HCT116 (cell line): ENCODE measurements around the gene FHIT. TPM values are rescaled to one million over a fixed set of nuclear protein-coding genes. Genes with fewer than 3 reads are reported as not detected.

Experiments used
- ATAC-seq: fragments of 200-7000 bp; cut with Tn5 transposase; 2 replicates; pipeline ENCODE4 v1.9.1; 2020; ENCODE audit warnings: mild to moderate bottlenecking, moderate library complexity
- BruUV-seq: library from RNA; stranded (reverse); fragments of 400-500 nt; replicated peaks from 2 replicates; lab custom pipeline; 2021; lab: Mats Ljungman, UMichigan
- CTCF ChIA-PET: fragments of 300-600 bp; sonication (Branson Sonifier 250); formaldehyde crosslinking; loops from one replicate; lab custom pipeline; 2021; ENCODE audit warnings: antibody characterized with exemption; lab: Charles Lee
- POLR2A ChIA-PET: fragments of 300-600, 350-600 bp; sonication (Branson Sonifier 250); formaldehyde crosslinking; loops from one replicate; lab custom pipeline; 2021; ENCODE audit warnings: antibody characterized with exemption; lab: Charles Lee
- RAD21 ChIA-PET, 2 experiments: fragments of 300-600 bp; sonication (Branson Sonifier 250); formaldehyde crosslinking; loops; one replicate each; lab custom pipeline; 2023; ENCODE audit warnings: low total read pairs in 2 of 2; ENCODE audit not compliant: uncharacterized antibody in 2 of 2, unreplicated experiment in 2 of 2, low non-redundant PET in 1 of 2; lab: Charles Lee
- DNase-seq: peaks from one replicate; pipeline ENCODE4 v3.0.0-alpha.2; 2010; ENCODE audit warnings: low read depth, low spot score
- H2AFZ ChIP-seq: fragments of 200-600 bp; shearing (Covaris generic), sonication (generic); 2 replicates; pipeline ENCODE4 v1.6.1; 2017; ENCODE audit warnings: low read depth, mixed run types, mixed read lengths, antibody characterized with exemption, low read length; ENCODE audit not compliant: poor library complexity, severe bottlenecking
- H3K27ac ChIP-seq: 2 replicates; pipeline ENCODE4 v1.5.1; 2012; ENCODE audit warnings: low read depth, low read length
- H3K27me3 ChIP-seq: fragments of 200-600 bp; sonication (generic); 2 replicates; pipeline ENCODE4 v1.6.1; 2016; ENCODE audit warnings: mixed run types, low read length, mixed read lengths; ENCODE audit not compliant: insufficient read depth
- H3K36me3 ChIP-seq, 2 experiments: fragments of 200-500 bp in 1 of 2; fragments of 200-600 bp in 1 of 2; sonication (Bioruptor generic) in 1 of 2; sonication (generic) in 1 of 2; 2 replicates each; pipeline versions ENCODE4 v1.5.1 to v1.6.1; 2014 to 2016; ENCODE audit warnings: low read length in 2 of 2, inconsistent platforms in 1 of 2, mixed read lengths in 1 of 2, mixed run types in 1 of 2; ENCODE audit not compliant: insufficient read depth in 2 of 2, control insufficient read depth in 1 of 2
- H3K4me1 ChIP-seq, 2 experiments: fragments of 200-600 bp in 1 of 2; sonication (generic) in 1 of 2; 2 replicates each; pipeline versions ENCODE4 v1.5.1 to v1.6.1; 2012 to 2017; ENCODE audit warnings: low read length in 2 of 2, inconsistent platforms in 1 of 2, mild to moderate bottlenecking in 1 of 2, mixed read lengths in 1 of 2, mixed run types in 1 of 2, moderate library complexity in 1 of 2; ENCODE audit not compliant: insufficient read depth in 2 of 2, control insufficient read depth in 1 of 2
- H3K4me2 ChIP-seq: fragments of 200-600 bp; sonication (generic); 2 replicates; pipeline ENCODE4 v1.6.1; 2017; ENCODE audit warnings: mixed run types, low read length, mixed read lengths
- H3K4me3 ChIP-seq, 2 experiments: fragments of 200-600 bp in 1 of 2; sonication (generic) in 1 of 2; replicated peaks in 1 of 2; 2 replicates each; pipeline ENCODE4 v1.5.1; 2011 to 2016; ENCODE audit warnings: low read length in 2 of 2, control low read depth in 1 of 2, low read depth in 1 of 2, mild to moderate bottlenecking in 1 of 2, mixed read lengths in 1 of 2, mixed run types in 1 of 2
- H3K79me2 ChIP-seq: fragments of 200-600 bp; sonication (generic); 2 replicates; pipeline ENCODE4 v1.6.1; 2017; ENCODE audit warnings: mild to moderate bottlenecking, mixed run types, low read length, moderate library complexity, mixed read lengths; ENCODE audit not compliant: insufficient read depth
- H3K9ac ChIP-seq: fragments of 200-600 bp; sonication (generic); 2 replicates; pipeline ENCODE4 v1.6.1; 2016; ENCODE audit warnings: low read length, mixed read lengths
- H3K9me2 ChIP-seq: fragments of 200-600 bp; sonication (generic), shearing (Covaris generic); 2 replicates; pipeline ENCODE4 v1.6.1; 2017; ENCODE audit warnings: mixed run types, mild to moderate bottlenecking, moderate library complexity; ENCODE audit not compliant: insufficient read depth
- H3K9me3 ChIP-seq, 2 experiments: fragments of 200-500 bp in 1 of 2; fragments of 200-600 bp in 1 of 2; sonication (Bioruptor generic) in 1 of 2; sonication (generic) in 1 of 2; 2 replicates each; pipeline ENCODE4 v1.6.1; 2014 to 2017; ENCODE audit warnings: low read length in 2 of 2, mixed read lengths in 2 of 2, inconsistent platforms in 1 of 2, low read depth in 1 of 2, mild to moderate bottlenecking in 1 of 2, mixed run types in 1 of 2, moderate library complexity in 1 of 2; ENCODE audit not compliant: control insufficient read depth in 1 of 2, insufficient read depth in 1 of 2
- H4K20me1 ChIP-seq: fragments of 200-600 bp; sonication (generic), shearing (Covaris generic); 2 replicates; pipeline ENCODE4 v1.6.1; 2017; ENCODE audit warnings: mixed run types, mild to moderate bottlenecking, moderate library complexity; ENCODE audit not compliant: insufficient read depth
- ATF3 ChIP-seq: IDR thresholded peaks from 2 replicates; pipeline ENCODE4 v1.6.1; 2012
- CBX3 ChIP-seq: IDR thresholded peaks from 2 replicates; pipeline ENCODE4 v1.6.1; 2012; ENCODE audit warnings: low read depth
- CEBPB ChIP-seq: IDR thresholded peaks from 2 replicates; pipeline ENCODE4 v1.6.1; 2012; ENCODE audit warnings: low read depth
- EGR1 ChIP-seq: IDR thresholded peaks from 2 replicates; pipeline ENCODE4 v1.6.1; 2012; ENCODE audit warnings: low read depth
- ELF1 ChIP-seq: IDR thresholded peaks from 2 replicates; pipeline ENCODE4 v1.6.1; 2012; ENCODE audit warnings: low read depth, borderline replicate concordance
- EZH2 ChIP-seq: fragments of 200-600 bp; sonication (generic); IDR thresholded peaks from 2 replicates; pipeline ENCODE4 v1.6.1; 2017; ENCODE audit warnings: antibody characterized with exemption, mixed run types
- JUND ChIP-seq: IDR thresholded peaks from 2 replicates; pipeline ENCODE4 v1.6.1; 2012
- SIN3A ChIP-seq: IDR thresholded peaks from 2 replicates; pipeline ENCODE4 v1.6.1; 2012; ENCODE audit warnings: low read depth
- TCF7L2 ChIP-seq: IDR thresholded peaks from 2 replicates; pipeline ENCODE4 v1.7.0; 2011; ENCODE audit warnings: borderline replicate concordance, inconsistent platforms; ENCODE audit not compliant: insufficient read depth, insufficient read length; ENCODE audit errors: extremely low read depth
- YY1 ChIP-seq: IDR thresholded peaks from 2 replicates; pipeline ENCODE4 v1.6.1; 2011; ENCODE audit warnings: low read length, low read depth, moderate library complexity, mild to moderate bottlenecking; ENCODE audit not compliant: insufficient replicate concordance; ENCODE audit errors: extremely low read depth
- ZNF274 ChIP-seq: fragments of 200-500 bp; sonication (Bioruptor generic); IDR thresholded peaks from 2 replicates; pipeline ENCODE4 v1.6.1; 2014; ENCODE audit warnings: mild to moderate bottlenecking, low read depth, low read length, inconsistent platforms
- intact Hi-C: fragments of 100-400 bp; cut with micrococcal nuclease; formaldehyde crosslinking; loops from 2 replicates; pipeline ENCODE4 v1.10.0; 2022
- total RNA-seq: library from RNA; stranded (reverse); gene quantifications from one replicate; pipeline ENCODE4 v1.2.1, GENCODE V29; 2021; ENCODE audit not compliant: unreplicated experiment
- TF ChIP-seq, protein P1 (sequence below), 3 experiments: fragments of 200-600 bp in 1 of 3; sonication (generic) in 1 of 3; IDR thresholded peaks in 2 of 3; conservative IDR thresholded peaks in 1 of 3; 2 replicates each; pipeline ENCODE4 v1.5.1; 2012 to 2017; ENCODE audit warnings: low read depth in 2 of 3, low read length in 2 of 3, antibody characterized with exemption in 1 of 3, borderline replicate concordance in 1 of 3, control low read depth in 1 of 3, mild to moderate bottlenecking in 1 of 3, mixed read lengths in 1 of 3, mixed run types in 1 of 3, moderate library complexity in 1 of 3; ENCODE audit not compliant: insufficient read depth in 1 of 3
- TF ChIP-seq, protein P2 (sequence below): IDR thresholded peaks from 2 replicates; pipeline ENCODE4 v1.6.1; 2011; ENCODE audit warnings: mild to moderate bottlenecking, low read length, moderate library complexity; ENCODE audit not compliant: insufficient replicate concordance; ENCODE audit errors: extremely low read depth

The FHIT gene
- total RNA-seq, 1 experiment from 2014 or later: 20.1 TPM

DNA sequence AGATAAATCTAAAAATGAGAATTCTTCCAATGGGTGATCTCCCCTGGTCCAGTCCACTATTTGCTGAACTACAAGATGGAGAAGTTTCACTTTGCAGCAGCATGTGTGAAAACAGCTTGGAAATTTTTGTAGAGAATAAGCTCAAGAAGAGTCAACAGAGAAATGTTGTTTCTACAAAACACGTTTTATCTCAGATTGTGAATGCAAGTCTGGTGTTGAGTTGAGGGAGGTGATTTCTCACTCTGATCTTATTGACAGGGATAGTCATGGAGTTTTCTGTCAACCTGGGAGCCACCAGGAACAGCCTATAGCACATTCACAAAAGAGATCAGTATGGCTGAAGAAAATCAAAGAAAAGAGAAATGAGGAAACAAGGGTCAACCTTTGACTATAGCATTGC lies 1220.3 kb downstream of the FHIT start:
- no peaks in the 10 kb centered on the region for H3K9me2 ChIP-seq
- H3K79me2 ChIP-seq: no peaks in the 10 kb centered on the region
- TF ChIP-seq, protein P1, sequence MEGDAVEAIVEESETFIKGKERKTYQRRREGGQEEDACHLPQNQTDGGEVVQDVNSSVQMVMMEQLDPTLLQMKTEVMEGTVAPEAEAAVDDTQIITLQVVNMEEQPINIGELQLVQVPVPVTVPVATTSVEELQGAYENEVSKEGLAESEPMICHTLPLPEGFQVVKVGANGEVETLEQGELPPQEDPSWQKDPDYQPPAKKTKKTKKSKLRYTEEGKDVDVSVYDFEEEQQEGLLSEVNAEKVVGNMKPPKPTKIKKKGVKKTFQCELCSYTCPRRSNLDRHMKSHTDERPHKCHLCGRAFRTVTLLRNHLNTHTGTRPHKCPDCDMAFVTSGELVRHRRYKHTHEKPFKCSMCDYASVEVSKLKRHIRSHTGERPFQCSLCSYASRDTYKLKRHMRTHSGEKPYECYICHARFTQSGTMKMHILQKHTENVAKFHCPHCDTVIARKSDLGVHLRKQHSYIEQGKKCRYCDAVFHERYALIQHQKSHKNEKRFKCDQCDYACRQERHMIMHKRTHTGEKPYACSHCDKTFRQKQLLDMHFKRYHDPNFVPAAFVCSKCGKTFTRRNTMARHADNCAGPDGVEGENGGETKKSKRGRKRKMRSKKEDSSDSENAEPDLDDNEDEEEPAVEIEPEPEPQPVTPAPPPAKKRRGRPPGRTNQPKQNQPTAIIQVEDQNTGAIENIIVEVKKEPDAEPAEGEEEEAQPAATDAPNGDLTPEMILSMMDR (IDR thresholded peaks at IDR 0.05 in 2 of 3, conservative IDR thresholded peaks at IDR 0.05 in 1 of 3; ENCODE audit: borderline replicate concordance in 1 of 3, insufficient read depth in 1 of 3, low read depth in 2 of 3, low read length in 2 of 3): no peak
- no peak for TF ChIP-seq SIN3A
- TF ChIP-seq TCF7L2: no peak
- no peak for TF ChIP-seq JUND
- TF ChIP-seq YY1: no peak
- no peak overlapping the region for H3K4me3 ChIP-seq
- no peak overlapping the region for H3K27ac ChIP-seq
- no TSS peak for BruUV-seq
- H3K36me3 ChIP-seq: no peaks in the 10 kb centered on the region
- H3K4me1 ChIP-seq: no peaks in the 10 kb centered on the region
- no peak overlapping the region for H2AFZ ChIP-seq
- DNase-seq: no peak
- ChIA-PET POLR2A (no interaction called here), RAD21 (no interaction called here), CTCF (no interaction called here)
- H3K4me2 ChIP-seq: no peak overlapping the region
- no peak overlapping the region for H3K9ac ChIP-seq
- no peaks in the 10 kb centered on the region for H3K9me3 ChIP-seq
- no peaks in the 10 kb centered on the region for H4K20me1 ChIP-seq
- H3K27me3 ChIP-seq: no peaks in the 10 kb centered on the region; the same call in 1 of the 2 replicates
- intact Hi-C loops: no loop called here
- no peak for ATAC-seq

DNA sequence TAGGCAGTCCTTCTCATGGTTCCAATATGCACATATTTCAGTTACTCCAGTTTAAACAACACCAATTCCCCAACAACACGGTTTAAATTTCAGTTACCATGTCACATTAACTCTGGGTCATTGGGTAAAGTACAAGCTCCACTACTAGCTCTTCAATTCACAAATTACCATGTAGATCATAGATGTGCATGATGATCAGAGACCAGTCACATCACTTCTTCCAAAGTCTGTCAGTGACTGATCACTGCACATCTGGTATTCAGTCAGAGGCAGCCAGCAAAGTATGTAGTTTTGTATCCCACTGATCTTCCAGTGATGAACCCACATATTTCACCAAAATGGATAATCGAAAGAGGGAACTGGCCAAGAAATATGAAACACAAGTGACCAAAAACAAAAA lies 1223.0 kb downstream of the FHIT start:
- no peaks in the 10 kb centered on the region for H4K20me1 ChIP-seq
- TF ChIP-seq ATF3 (no peak), ZNF274 (no peak), EGR1 (no peak), TCF7L2 (no peak), EZH2 (no peak), CBX3 (no peak), JUND (no peak), CEBPB (no peak), ELF1 (no peak)
- TF ChIP-seq, protein P1 (IDR thresholded peaks at IDR 0.05 in 2 of 3, conservative IDR thresholded peaks at IDR 0.05 in 1 of 3; ENCODE audit: borderline replicate concordance in 1 of 3, insufficient read depth in 1 of 3, low read depth in 2 of 3, low read length in 2 of 3): no peak
- TF ChIP-seq, protein P2, sequence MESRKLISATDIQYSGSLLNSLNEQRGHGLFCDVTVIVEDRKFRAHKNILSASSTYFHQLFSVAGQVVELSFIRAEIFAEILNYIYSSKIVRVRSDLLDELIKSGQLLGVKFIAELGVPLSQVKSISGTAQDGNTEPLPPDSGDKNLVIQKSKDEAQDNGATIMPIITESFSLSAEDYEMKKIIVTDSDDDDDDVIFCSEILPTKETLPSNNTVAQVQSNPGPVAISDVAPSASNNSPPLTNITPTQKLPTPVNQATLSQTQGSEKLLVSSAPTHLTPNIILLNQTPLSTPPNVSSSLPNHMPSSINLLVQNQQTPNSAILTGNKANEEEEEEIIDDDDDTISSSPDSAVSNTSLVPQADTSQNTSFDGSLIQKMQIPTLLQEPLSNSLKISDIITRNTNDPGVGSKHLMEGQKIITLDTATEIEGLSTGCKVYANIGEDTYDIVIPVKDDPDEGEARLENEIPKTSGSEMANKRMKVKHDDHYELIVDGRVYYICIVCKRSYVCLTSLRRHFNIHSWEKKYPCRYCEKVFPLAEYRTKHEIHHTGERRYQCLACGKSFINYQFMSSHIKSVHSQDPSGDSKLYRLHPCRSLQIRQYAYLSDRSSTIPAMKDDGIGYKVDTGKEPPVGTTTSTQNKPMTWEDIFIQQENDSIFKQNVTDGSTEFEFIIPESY: no peak

More for the DNA sequence above, 1223.0 kb downstream of the FHIT start:
- H2AFZ ChIP-seq: no peak overlapping the region
- no peaks in the 10 kb centered on the region for H3K9me3 ChIP-seq
- RAD21 ChIA-PET: no interaction called here
- no TSS peak for BruUV-seq
- H3K4me1 ChIP-seq: no peaks in the 10 kb centered on the region
- no peaks in the 10 kb centered on the region for H3K9me2 ChIP-seq
- H3K9ac ChIP-seq: no peak overlapping the region
- no peak overlapping the region for H3K27ac ChIP-seq
- H3K27me3 ChIP-seq: no peaks in the 10 kb centered on the region; the same call in 1 of the 2 replicates
- DNase-seq (no peak), ATAC-seq (no peak)
- H3K79me2 ChIP-seq: no peaks in the 10 kb centered on the region
- no peak overlapping the region for H3K4me2 ChIP-seq
- intact Hi-C loops: no loop called here
- POLR2A ChIA-PET: no interaction called here
- no peak overlapping the region for H3K4me3 ChIP-seq
- no peaks in the 10 kb centered on the region for H3K36me3 ChIP-seq
- CTCF ChIA-PET: no interaction called here
